Measurements from ENCODE around the gene PRKAG2.

DNA sequence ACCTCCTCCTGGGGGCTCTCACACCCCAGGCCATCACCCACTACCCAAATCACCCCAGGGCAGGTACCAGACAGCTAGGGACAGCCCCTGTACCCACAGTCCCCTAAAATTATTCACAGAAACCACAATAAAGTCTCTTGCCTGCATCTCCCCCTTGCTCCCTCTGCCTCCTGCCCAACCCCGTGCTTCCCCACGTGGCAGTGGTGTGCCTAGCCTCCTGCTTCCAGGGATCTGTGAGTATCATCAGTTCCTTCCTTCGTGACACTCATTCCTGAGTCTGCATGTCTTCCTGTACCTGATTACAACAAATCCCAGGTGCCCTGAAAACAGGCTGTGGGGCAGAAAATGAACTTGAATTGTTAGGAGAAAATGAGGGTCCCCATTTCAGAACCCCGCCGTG, 61.5 kb downstream of the PRKAG2 start:
- TF ChIP-seq, protein P1, sequence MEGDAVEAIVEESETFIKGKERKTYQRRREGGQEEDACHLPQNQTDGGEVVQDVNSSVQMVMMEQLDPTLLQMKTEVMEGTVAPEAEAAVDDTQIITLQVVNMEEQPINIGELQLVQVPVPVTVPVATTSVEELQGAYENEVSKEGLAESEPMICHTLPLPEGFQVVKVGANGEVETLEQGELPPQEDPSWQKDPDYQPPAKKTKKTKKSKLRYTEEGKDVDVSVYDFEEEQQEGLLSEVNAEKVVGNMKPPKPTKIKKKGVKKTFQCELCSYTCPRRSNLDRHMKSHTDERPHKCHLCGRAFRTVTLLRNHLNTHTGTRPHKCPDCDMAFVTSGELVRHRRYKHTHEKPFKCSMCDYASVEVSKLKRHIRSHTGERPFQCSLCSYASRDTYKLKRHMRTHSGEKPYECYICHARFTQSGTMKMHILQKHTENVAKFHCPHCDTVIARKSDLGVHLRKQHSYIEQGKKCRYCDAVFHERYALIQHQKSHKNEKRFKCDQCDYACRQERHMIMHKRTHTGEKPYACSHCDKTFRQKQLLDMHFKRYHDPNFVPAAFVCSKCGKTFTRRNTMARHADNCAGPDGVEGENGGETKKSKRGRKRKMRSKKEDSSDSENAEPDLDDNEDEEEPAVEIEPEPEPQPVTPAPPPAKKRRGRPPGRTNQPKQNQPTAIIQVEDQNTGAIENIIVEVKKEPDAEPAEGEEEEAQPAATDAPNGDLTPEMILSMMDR (conservative IDR thresholded peaks at IDR 0.05 in 1 of 2, IDR thresholded peaks at IDR 0.05 in 1 of 2; ENCODE audit: extremely low read depth in 1 of 2, insufficient read depth in 1 of 2, low read depth in 1 of 2, low read length in 2 of 2) = no peak
- no peak for TF ChIP-seq EZH2 (IDR thresholded peaks at IDR 0.05; ENCODE audit: borderline replicate concordance, low read length)

All from mammary epithelial cell (primary cell).